HepG2 (cell line): Measurements from ENCODE around the gene KATNB1. TPM values are rescaled to one million over a fixed set of nuclear protein-coding genes. Genes with fewer than 3 reads are reported as not detected.

ENCODE experiments used
- AHDC1 ChIP-seq: sonication (generic); formaldehyde crosslinking; IDR thresholded peaks from 2 replicates; pipeline ENCODE4 v1.5.1; 2020; ENCODE audit warnings: mild to moderate bottlenecking, missing genetic modification reagents, borderline replicate concordance
- ASH2L ChIP-seq: fragments of 300-600, 200-600 bp; sonication (generic); IDR thresholded peaks from 2 replicates; pipeline ENCODE4 v1.7.0; 2017; ENCODE audit warnings: low read depth, mild to moderate bottlenecking, moderate library complexity, mixed read lengths, low read length; ENCODE audit not compliant: insufficient read length
- CBX1 ChIP-seq: IDR thresholded peaks from one replicate; pipeline ENCODE4 v1.6.1; 2016; ENCODE audit warnings: antibody characterized with exemption, low read depth
- CBX2 ChIP-seq, 2 experiments: fragments of 200-600 bp in 1 of 2; sonication (generic); formaldehyde crosslinking in 1 of 2; IDR thresholded peaks; 2 replicates each; pipeline versions ENCODE4 v1.7.0 to v1.8.1; 2018 to 2022; ENCODE audit warnings: low read depth in 2 of 2, low read length in 1 of 2, mild to moderate bottlenecking in 1 of 2, missing genetic modification reagents in 1 of 2
- ELF1 ChIP-seq: sonication (generic); formaldehyde crosslinking; IDR thresholded peaks from 2 replicates; pipeline ENCODE4 v1.4.0; 2020; ENCODE audit warnings: missing genetic modification reagents
- FOSL1 ChIP-seq: sonication (generic); formaldehyde crosslinking; IDR thresholded peaks from 2 replicates; pipeline ENCODE4 v1.9.0; 2021; ENCODE audit warnings: missing genetic modification reagents, borderline replicate concordance
- GABPA ChIP-seq, 2 experiments: IDR thresholded peaks; 2 replicates each; pipeline ENCODE4 v1.6.1; 2011 to 2016; ENCODE audit warnings: low read depth in 2 of 2, low read length in 1 of 2, missing biosample characterization in 1 of 2, missing genetic modification characterization in 1 of 2
- IKZF4 ChIP-seq: sonication (generic); formaldehyde crosslinking; IDR thresholded peaks from 2 replicates; pipeline ENCODE4 v1.5.1; 2020; ENCODE audit warnings: borderline replicate concordance, mild to moderate bottlenecking, low read depth, missing genetic modification reagents; ENCODE audit errors: not compliant biosample characterization
- KDM5B ChIP-seq: sonication (generic); formaldehyde crosslinking; IDR thresholded peaks from 2 replicates; pipeline ENCODE4 v1.4.0; 2020; ENCODE audit warnings: missing genetic modification reagents, mild to moderate bottlenecking, borderline replicate concordance
- MTA1 ChIP-seq: sonication (generic); formaldehyde crosslinking; IDR thresholded peaks from 2 replicates; pipeline ENCODE4 v1.4.0; 2020; ENCODE audit warnings: missing genetic modification reagents, mild to moderate bottlenecking, borderline replicate concordance
- RBM22 ChIP-seq: fragments of 200-400 bp; formaldehyde crosslinking; optimal IDR thresholded peaks from 2 replicates; pipeline ENCODE3; 2017; ENCODE audit warnings: mild to moderate bottlenecking, low read length, moderate library complexity
- RNF2 ChIP-seq: fragments of 450-650 bp; conservative IDR thresholded peaks from 2 replicates; pipeline ENCODE4 v1.6.1; 2016; ENCODE audit warnings: low read depth
- SMYD3 ChIP-seq: sonication (generic); formaldehyde crosslinking; IDR thresholded peaks from 2 replicates; pipeline ENCODE4 v1.8.1; 2023; ENCODE audit warnings: mild to moderate bottlenecking, missing genetic modification reagents
- ZNF547 ChIP-seq: sonication (generic); formaldehyde crosslinking; IDR thresholded peaks from 2 replicates; pipeline ENCODE4 v1.5.1; 2020; ENCODE audit warnings: mild to moderate bottlenecking, missing genetic modification reagents
- ZNF670 ChIP-seq: sonication (generic); formaldehyde crosslinking; IDR thresholded peaks from 2 replicates; pipeline ENCODE4 v1.8.0; 2022; ENCODE audit warnings: mild to moderate bottlenecking, missing genetic modification reagents, borderline replicate concordance
- ZNF749 ChIP-seq: sonication (generic); formaldehyde crosslinking; IDR thresholded peaks from 2 replicates; pipeline ENCODE4 v1.8.0; 2022; ENCODE audit warnings: mild to moderate bottlenecking, missing genetic modification reagents, moderate library complexity, borderline replicate concordance
- ZNF761 ChIP-seq: sonication (generic); formaldehyde crosslinking; conservative IDR thresholded peaks from 2 replicates; pipeline ENCODE4 v1.4.0; 2020; ENCODE audit warnings: mild to moderate bottlenecking, missing genetic modification reagents
- polyA plus RNA-seq, 8 experiments: library from polyadenylated mRNA; depleted of rRNA in 3 of 8; stranded (reverse) in 7 of 8; unstranded in 1 of 8; fragments of >200 nt; fragmentation: Illumina TruSeq in 4 of 8; extraction: Trizol in 4 of 8; gene quantifications; 2 replicates each; pipeline versions ENCODE4 v1.2.1 to v1.2.3, GENCODE V29; 2011 to 2016; ENCODE audit warnings: low read depth in 4 of 8, missing spikeins in 1 of 8, mixed read lengths in 1 of 8; ENCODE audit not compliant: insufficient read depth in 1 of 8
- total RNA-seq, 5 experiments: library from RNA; depleted of rRNA; stranded (reverse); fragments of >200 nt; fragmentation: Illumina TruSeq; extraction: Trizol; gene quantifications; 2 replicates each; pipeline ENCODE4 v1.2.3, GENCODE V29; 2016; ENCODE audit warnings: low read depth in 1 of 5
- TF ChIP-seq, protein P1 (sequence below): sonication (generic); formaldehyde crosslinking; IDR thresholded peaks from 2 replicates; pipeline ENCODE4 v1.5.0; 2020; ENCODE audit warnings: mild to moderate bottlenecking, missing genetic modification reagents
- TF ChIP-seq, protein P2 (sequence below): sonication (generic); formaldehyde crosslinking; IDR thresholded peaks from 2 replicates; pipeline ENCODE4 v1.8.1; 2023; ENCODE audit warnings: mild to moderate bottlenecking, moderate library complexity, missing genetic modification reagents

The KATNB1 gene
- total and polyA plus RNA-seq, 2 of the 13 experiments (the other 11 are each of a cell fraction or from before 2014, with no cell fraction given): 31.5 to 43.5 TPM

GRCh38 chr16:57797526-57798266 is 62.1 kb downstream of the KATNB1 start (continued):
- TF ChIP-seq AHDC1 (CRISPR knock-in tag) (peak; percentile 27; the same call in 1 of the 2 replicates), CBX1 (peak; percentile 77), ZNF761 (CRISPR knock-in tag) (0 out of 2 replicates have a peak, but pooled peaks have one; percentile 16), GABPA (IDR thresholded peaks at IDR 0.05; ENCODE audit: low read depth, low read length) (no peak), GABPA (CRISPR knock-in tag; IDR thresholded peaks at IDR 0.05; ENCODE audit: low read depth) (0 out of 2 replicates have a peak, but pooled peaks have one; percentile 24), RNF2 (no peak; the same call in 1 of the 2 replicates), KDM5B (CRISPR knock-in tag) (peak; percentile 92), CBX2 (IDR thresholded peaks at IDR 0.05; ENCODE audit: low read depth, low read length) (no peak), CBX2 (CRISPR knock-in tag; IDR thresholded peaks at IDR 0.05; ENCODE audit: low read depth) (no peak), SMYD3 (peak; percentile 23; the same call in 1 of the 2 replicates), ZNF670 (no peak), ZNF547 (CRISPR knock-in tag) (peak; percentile 79), RBM22 (no peak), FOSL1 (CRISPR knock-in tag) (no peak), ELF1 (CRISPR knock-in tag) (no peak), IKZF4 (no peak), ZNF749 (0 out of 2 replicates have a peak, but pooled peaks have one; percentile 65), MTA1 (CRISPR knock-in tag) (peak; percentile 81; the same call in 1 of the 2 replicates), ASH2L (peak; percentile 92)
- TF ChIP-seq, protein P1, sequence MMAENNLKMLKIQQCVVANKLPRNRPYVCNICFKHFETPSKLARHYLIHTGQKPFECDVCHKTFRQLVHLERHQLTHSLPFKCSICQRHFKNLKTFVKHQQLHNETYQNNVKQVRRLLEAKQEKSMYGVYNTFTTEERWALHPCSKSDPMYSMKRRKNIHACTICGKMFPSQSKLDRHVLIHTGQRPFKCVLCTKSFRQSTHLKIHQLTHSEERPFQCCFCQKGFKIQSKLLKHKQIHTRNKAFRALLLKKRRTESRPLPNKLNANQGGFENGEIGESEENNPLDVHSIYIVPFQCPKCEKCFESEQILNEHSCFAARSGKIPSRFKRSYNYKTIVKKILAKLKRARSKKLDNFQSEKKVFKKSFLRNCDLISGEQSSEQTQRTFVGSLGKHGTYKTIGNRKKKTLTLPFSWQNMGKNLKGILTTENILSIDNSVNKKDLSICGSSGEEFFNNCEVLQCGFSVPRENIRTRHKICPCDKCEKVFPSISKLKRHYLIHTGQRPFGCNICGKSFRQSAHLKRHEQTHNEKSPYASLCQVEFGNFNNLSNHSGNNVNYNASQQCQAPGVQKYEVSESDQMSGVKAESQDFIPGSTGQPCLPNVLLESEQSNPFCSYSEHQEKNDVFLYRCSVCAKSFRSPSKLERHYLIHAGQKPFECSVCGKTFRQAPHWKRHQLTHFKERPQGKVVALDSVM (CRISPR knock-in tag): peak; percentile 60; the same call in 1 of the 2 replicates
- TF ChIP-seq, protein P2, sequence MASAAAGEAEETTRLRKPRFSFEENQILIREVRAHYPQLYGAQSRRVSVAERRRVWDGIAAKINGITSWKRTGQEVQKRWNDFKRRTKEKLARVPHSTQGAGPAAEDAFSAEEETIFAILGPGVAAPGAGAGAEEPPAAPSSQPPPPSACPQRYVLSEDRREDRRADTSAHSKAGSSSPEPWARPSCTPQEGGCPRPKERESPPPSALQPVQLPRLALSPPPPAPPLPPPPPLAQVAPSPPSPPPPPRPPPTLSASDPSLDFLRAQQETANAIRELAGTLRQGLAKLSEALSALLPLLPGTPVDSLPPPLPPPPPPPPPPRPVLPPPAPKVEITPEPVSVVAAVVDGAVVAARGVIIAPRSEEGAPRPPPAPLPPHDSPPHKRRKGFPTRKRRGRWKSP (CRISPR knock-in tag): peak; percentile 70; the same call in 1 of the 2 replicates
